Activated CD8-positive, alpha-beta T cell treated with anti-CD3 and anti-CD28 coated beads, Interleukin-2, amount 10 ng/mL, durations not matched to agents 7 days and 5 days (primary cell): Measurements from ENCODE around the gene PTPRC. TPM values are rescaled to one million over a fixed set of nuclear protein-coding genes. Genes with fewer than 3 reads are reported as not detected.

Experiments used
- ATAC-seq: fragments of 150-1000 bp; cut with Tn5 transposase; one replicate; pipeline ENCODE4 v1.10.0; 2021; ENCODE audit warnings: moderate library complexity
- CTCF ChIA-PET: fragments of 350-600 bp; sonication (Branson Sonifier 250); formaldehyde crosslinking; loops from one replicate; lab custom pipeline; 2021; ENCODE audit warnings: antibody characterized with exemption; lab: Charles Lee
- POLR2A ChIA-PET: fragments of 350-600 bp; sonication (Branson Sonifier 250); formaldehyde crosslinking; loops from one replicate; lab custom pipeline; 2021; ENCODE audit warnings: antibody characterized with exemption; lab: Charles Lee
- DNase-seq: peaks from one replicate; pipeline ENCODE4 v3.0.0-alpha.2; 2020
- H3K27ac Mint-ChIP-seq: one replicate; pipeline ENCODE4 v1.8.0; 2021; ENCODE audit warnings: mild to moderate bottlenecking, mixed read lengths
- H3K27me3 Mint-ChIP-seq: one replicate; pipeline ENCODE4 v1.8.0; 2021; ENCODE audit warnings: low read depth, mixed read lengths
- H3K36me3 Mint-ChIP-seq: one replicate; pipeline ENCODE4 v1.8.0; 2021; ENCODE audit warnings: low read depth, mixed read lengths
- H3K4me1 Mint-ChIP-seq: one replicate; pipeline ENCODE4 v1.8.0; 2021; ENCODE audit warnings: low read depth, mixed read lengths
- H3K4me3 Mint-ChIP-seq: one replicate; pipeline ENCODE4 v1.8.0; 2021; ENCODE audit warnings: mild to moderate bottlenecking, mixed read lengths
- H3K9me3 Mint-ChIP-seq: one replicate; pipeline ENCODE4 v1.8.0; 2022; ENCODE audit warnings: mixed read lengths; ENCODE audit not compliant: insufficient read depth
- total RNA-seq, 2 experiments: library from RNA; stranded (reverse); gene quantifications; one replicate each; pipeline ENCODE4 v1.2.3, GENCODE V29; 2021

The PTPRC gene
- total RNA-seq, 2 experiments from 2014 or later: 604 to 619 TPM

DNA sequence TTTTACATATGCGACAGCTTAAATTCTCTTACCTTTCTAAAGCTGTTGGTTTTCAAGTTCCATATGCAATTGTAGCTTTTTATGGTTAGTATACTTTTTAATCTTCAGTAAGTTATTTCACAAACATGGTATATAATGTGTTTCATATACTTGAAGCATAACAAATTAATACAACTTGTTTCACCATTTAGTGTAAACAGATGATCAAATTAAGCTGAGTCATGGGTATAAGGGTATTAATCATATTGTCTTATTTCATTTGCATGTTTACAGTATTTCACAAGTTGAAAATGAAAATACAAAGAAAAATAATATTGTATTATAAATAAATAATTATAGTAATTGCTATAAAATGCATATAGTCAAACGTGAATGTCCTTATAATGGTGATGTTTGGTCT is 92.1 kb downstream of the PTPRC start:
- Mint-ChIP-seq H3K36me3 (peaks cover 78% of the 10 kb centered on the region), H3K9me3 (no peaks in the 10 kb centered on the region), H3K4me1 (peaks cover 38% of the 10 kb centered on the region), H3K4me3 (no peak overlapping the region), H3K27me3 (no peaks in the 10 kb centered on the region), H3K27ac (peak overlapping the region; percentile 40)
- ChIA-PET POLR2A (no interaction called here), CTCF (interaction anchor here (1.1 kb wide), 1 partner anchor 10 kb away, joined by 3 read pairs; no protein-coding TSS in a partner anchor)
- ATAC-seq (no peak), DNase-seq (no peak)

DNA sequence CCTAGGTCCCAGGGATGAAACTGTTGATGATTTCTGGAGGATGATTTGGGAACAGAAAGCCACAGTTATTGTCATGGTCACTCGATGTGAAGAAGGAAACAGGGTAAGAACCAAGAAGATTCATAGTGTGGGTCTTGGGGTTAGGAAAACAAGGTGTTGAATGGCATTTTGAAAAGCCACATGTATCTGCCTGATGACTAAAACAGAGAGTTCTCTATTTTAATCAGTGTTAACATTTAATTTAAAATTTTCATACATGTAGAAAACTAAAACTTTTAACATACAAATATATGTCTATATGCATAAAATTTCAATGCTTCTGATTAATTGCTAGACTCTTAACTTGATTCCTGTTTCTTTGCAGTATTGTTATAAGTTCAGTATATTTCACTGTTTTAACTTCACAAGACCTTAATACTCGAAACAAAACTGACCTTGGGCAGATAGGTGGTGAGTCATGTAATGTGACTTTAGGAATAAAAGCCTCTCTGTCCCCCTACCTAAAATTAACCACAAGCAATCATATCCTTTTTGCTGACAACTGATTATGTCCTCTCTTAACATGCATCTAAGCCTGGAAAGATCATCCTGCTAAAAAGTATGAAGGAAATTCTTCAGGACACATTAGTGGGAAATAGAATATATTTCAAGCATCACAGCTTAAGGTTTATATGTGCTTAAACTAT is 95.6 kb downstream of the PTPRC start:
- peaks cover 85% of the 10 kb centered on the region for H3K36me3 Mint-ChIP-seq
- ATAC-seq: peak; percentile 80
- H3K27me3 Mint-ChIP-seq: no peaks in the 10 kb centered on the region
- peaks cover 20% of the 10 kb centered on the region for H3K9me3 Mint-ChIP-seq
- H3K27ac Mint-ChIP-seq: peak overlapping the region; percentile 64
- POLR2A ChIA-PET: no interaction called here
- DNase-seq: no peak
- H3K4me3 Mint-ChIP-seq: peak overlapping the region; percentile 30
- H3K4me1 Mint-ChIP-seq: peaks cover 64% of the 10 kb centered on the region
- CTCF ChIA-PET: no interaction called here

- peaks cover 12% of the 10 kb centered on the region for H3K9me3 Mint-ChIP-seq
- no peak overlapping the region for H3K4me3 Mint-ChIP-seq
- no peak overlapping the region for H3K27ac Mint-ChIP-seq
- ChIA-PET POLR2A (no interaction called here), CTCF (interaction anchor here (1.1 to 2.0 kb wide), 2 partner anchors 10 kb away, joined by 3 to 4 read pairs; no protein-coding TSS in a partner anchor)
- peaks cover 62% of the 10 kb centered on the region for H3K36me3 Mint-ChIP-seq
- H3K4me1 Mint-ChIP-seq: peaks cover 47% of the 10 kb centered on the region
- ATAC-seq: no peak
- DNase-seq: no peak
- H3K27me3 Mint-ChIP-seq: no peaks in the 10 kb centered on the region
Observed at GRCh38 chr1:198741744-198742143, 102.9 kb downstream of the PTPRC start.

- H3K27ac Mint-ChIP-seq: no peak overlapping the region
- POLR2A ChIA-PET: no interaction called here
Observed at GRCh38 chr1:198747127-198747526, 108.3 kb downstream of the PTPRC start.

GRCh38 chr1:198749279-198749678 is 110.4 kb downstream of the PTPRC start:
- Mint-ChIP-seq H3K9me3 (no peaks in the 10 kb centered on the region), H3K4me3 (no peak overlapping the region), H3K27me3 (no peaks in the 10 kb centered on the region), H3K4me1 (peaks cover 4% of the 10 kb centered on the region), H3K27ac (no peak overlapping the region), H3K36me3 (peaks cover 45% of the 10 kb centered on the region)
- ATAC-seq: no peak
- ChIA-PET CTCF (interaction anchor here (0.9 to 1.1 kb wide), 2 partner anchors 9 to 45 kb away, joined by 3 to 4 read pairs; no protein-coding TSS in a partner anchor), POLR2A (interaction anchor here (0.6 to 1.0 kb wide), 2 partner anchors 34 to 36 kb away, joined by 3 read pairs; no protein-coding TSS in a partner anchor)
- DNase-seq: no peak

More at GRCh38 chr1:198747127-198747526, 108.3 kb downstream of the PTPRC start:
- ATAC-seq: peak; percentile 41
- Mint-ChIP-seq H3K9me3 (no peaks in the 10 kb centered on the region), H3K27me3 (no peaks in the 10 kb centered on the region), H3K4me3 (no peak overlapping the region), H3K4me1 (peaks cover 12% of the 10 kb centered on the region), H3K36me3 (peaks cover 39% of the 10 kb centered on the region)
- CTCF ChIA-PET: interaction anchor here (1.6 to 2.7 kb wide), 2 partner anchors 9 to 10 kb away, joined by 3 to 6 read pairs; no protein-coding TSS in a partner anchor
- no peak for DNase-seq

- H3K4me3 Mint-ChIP-seq: no peak overlapping the region
Observed at GRCh38 chr1:198750081-198750480, 111.2 kb downstream of the PTPRC start.

GRCh38 chr1:198751741-198752140 is 112.9 kb downstream of the PTPRC start:
- H3K4me3 Mint-ChIP-seq: no peak overlapping the region
- no peak overlapping the region for H3K27ac Mint-ChIP-seq
- H3K4me1 Mint-ChIP-seq: peaks cover 6% of the 10 kb centered on the region
- DNase-seq (no peak), ATAC-seq (no peak)
- peaks cover 65% of the 10 kb centered on the region for H3K36me3 Mint-ChIP-seq
- no peaks in the 10 kb centered on the region for H3K9me3 Mint-ChIP-seq
- POLR2A ChIA-PET: no interaction called here
- H3K27me3 Mint-ChIP-seq: no peaks in the 10 kb centered on the region
- CTCF ChIA-PET: interaction anchor here (1.6 kb wide), 1 partner anchor 9 kb away, joined by 4 read pairs; no protein-coding TSS in a partner anchor

More at GRCh38 chr1:198750081-198750480, 111.2 kb downstream of the PTPRC start:
- H3K4me1 Mint-ChIP-seq: peaks cover 4% of the 10 kb centered on the region
- POLR2A ChIA-PET: interaction anchor here (1.0 kb wide), 1 partner anchor 35 kb away, joined by 3 read pairs; no protein-coding TSS in a partner anchor
- H3K9me3 Mint-ChIP-seq: no peaks in the 10 kb centered on the region
- ATAC-seq (no peak), DNase-seq (no peak)
- peaks cover 52% of the 10 kb centered on the region for H3K36me3 Mint-ChIP-seq
- no peaks in the 10 kb centered on the region for H3K27me3 Mint-ChIP-seq
- CTCF ChIA-PET: interaction anchor here (0.5 to 1.1 kb wide), 3 partner anchors 9 to 1872 kb away, joined by 3 to 4 read pairs (median 3); no protein-coding TSS in a partner anchor
- no peak overlapping the region for H3K27ac Mint-ChIP-seq

DNA sequence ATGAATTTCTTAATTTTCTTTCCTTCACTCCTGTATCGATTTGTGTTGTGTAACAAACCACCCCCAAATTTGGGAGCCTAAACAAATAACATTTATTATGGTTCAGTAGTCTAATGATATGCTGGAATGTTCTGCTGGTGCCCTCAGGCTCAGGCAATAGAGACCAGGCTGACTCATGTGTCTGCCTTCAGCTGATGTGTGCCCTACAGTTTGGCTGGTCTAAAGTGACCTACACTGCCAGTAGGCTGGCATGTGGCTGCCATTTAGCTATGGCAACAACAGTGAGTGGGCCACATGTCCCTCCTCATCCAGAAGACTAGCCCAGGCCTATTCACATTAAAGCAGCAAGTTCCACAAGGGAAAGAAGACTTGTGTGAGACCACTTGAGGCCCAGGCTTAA is 115.8 kb downstream of the PTPRC start:
- H3K4me3 Mint-ChIP-seq: no peak overlapping the region
- H3K36me3 Mint-ChIP-seq: peaks cover 64% of the 10 kb centered on the region
- ChIA-PET CTCF (no interaction called here), POLR2A (no interaction called here)
- H3K4me1 Mint-ChIP-seq: peaks cover 3% of the 10 kb centered on the region
- no peak for ATAC-seq
- no peaks in the 10 kb centered on the region for H3K9me3 Mint-ChIP-seq
- H3K27ac Mint-ChIP-seq: peak overlapping the region; percentile 53
- no peaks in the 10 kb centered on the region for H3K27me3 Mint-ChIP-seq
- DNase-seq: no peak

- DNase-seq: no peak
- Mint-ChIP-seq H3K27me3 (no peaks in the 10 kb centered on the region), H3K4me3 (no peak overlapping the region), H3K36me3 (peaks cover 65% of the 10 kb centered on the region), H3K9me3 (no peaks in the 10 kb centered on the region), H3K27ac (no peak overlapping the region), H3K4me1 (peaks cover 2% of the 10 kb centered on the region)
- CTCF ChIA-PET: interaction anchor here (1.3 to 2.0 kb wide), 3 partner anchors 10 to 488 kb away, joined by 6 to 9 read pairs (median 7); no protein-coding TSS in a partner anchor
- no peak for ATAC-seq
- POLR2A ChIA-PET: no interaction called here
Observed at GRCh38 chr1:198755715-198756114, 116.9 kb downstream of the PTPRC start.

GRCh38 chr1:198756470-198756869 is 117.6 kb downstream of the PTPRC start:
- peak overlapping the region; percentile 46 for H3K27ac Mint-ChIP-seq
- no peaks in the 10 kb centered on the region for H3K27me3 Mint-ChIP-seq
- DNase-seq: no peak
- ChIA-PET CTCF (interaction anchor here (1.3 to 2.0 kb wide), 3 partner anchors 11 to 487 kb away, joined by 6 to 9 read pairs (median 7); no protein-coding TSS in a partner anchor), POLR2A (no interaction called here)
- ATAC-seq: no peak
- H3K4me1 Mint-ChIP-seq: peaks cover 2% of the 10 kb centered on the region
- peaks cover 57% of the 10 kb centered on the region for H3K36me3 Mint-ChIP-seq
- H3K4me3 Mint-ChIP-seq: no peak overlapping the region
- no peaks in the 10 kb centered on the region for H3K9me3 Mint-ChIP-seq

GRCh38 chr1:198761859-198762616 is 123.2 kb downstream of the PTPRC start:
- POLR2A ChIA-PET: no interaction called here
- ATAC-seq: peak; percentile 22
- Mint-ChIP-seq H3K4me1 (peaks cover 15% of the 10 kb centered on the region), H3K36me3 (peaks cover 13% of the 10 kb centered on the region), H3K27me3 (no peaks in the 10 kb centered on the region), H3K4me3 (no peak overlapping the region), H3K27ac (peak overlapping the region; percentile 44), H3K9me3 (no peaks in the 10 kb centered on the region)
- DNase-seq: no peak
- CTCF ChIA-PET: no interaction called here
